ENCODE data around the gene ACP4.
"Not testable (repeated sequence)": the region's sequence is repeated elsewhere in the genome, so short reads cannot be mapped to it uniquely, and the experiment has no call there.

The ACP4 gene, protein sequence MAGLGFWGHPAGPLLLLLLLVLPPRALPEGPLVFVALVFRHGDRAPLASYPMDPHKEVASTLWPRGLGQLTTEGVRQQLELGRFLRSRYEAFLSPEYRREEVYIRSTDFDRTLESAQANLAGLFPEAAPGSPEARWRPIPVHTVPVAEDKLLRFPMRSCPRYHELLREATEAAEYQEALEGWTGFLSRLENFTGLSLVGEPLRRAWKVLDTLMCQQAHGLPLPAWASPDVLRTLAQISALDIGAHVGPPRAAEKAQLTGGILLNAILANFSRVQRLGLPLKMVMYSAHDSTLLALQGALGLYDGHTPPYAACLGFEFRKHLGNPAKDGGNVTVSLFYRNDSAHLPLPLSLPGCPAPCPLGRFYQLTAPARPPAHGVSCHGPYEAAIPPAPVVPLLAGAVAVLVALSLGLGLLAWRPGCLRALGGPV

DNA sequence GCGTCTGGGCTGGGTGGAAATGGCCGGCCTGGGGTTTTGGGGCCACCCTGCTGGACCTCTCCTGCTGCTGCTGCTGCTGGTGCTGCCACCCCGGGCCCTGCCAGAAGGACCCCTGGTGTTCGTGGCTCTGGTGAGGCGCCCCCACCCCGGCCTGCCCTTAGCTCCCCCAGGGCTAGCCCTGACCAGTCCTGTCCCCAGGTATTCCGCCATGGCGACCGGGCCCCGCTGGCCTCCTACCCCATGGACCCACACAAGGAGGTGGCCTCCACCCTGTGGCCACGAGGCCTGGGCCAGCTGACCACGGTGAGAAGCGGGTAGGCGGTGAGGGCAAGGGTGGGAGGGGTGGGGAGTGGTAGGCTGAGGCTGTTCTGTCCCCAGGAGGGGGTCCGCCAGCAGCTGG, at the start of gene ACP4:
Gene ACP4, plus strand, starts transcription at position 20 of the 400 bp plus-strand sequence. Its CDS starts 0 bp downstream, at position 20.
- FAIRE-seq: no peak

DNA sequence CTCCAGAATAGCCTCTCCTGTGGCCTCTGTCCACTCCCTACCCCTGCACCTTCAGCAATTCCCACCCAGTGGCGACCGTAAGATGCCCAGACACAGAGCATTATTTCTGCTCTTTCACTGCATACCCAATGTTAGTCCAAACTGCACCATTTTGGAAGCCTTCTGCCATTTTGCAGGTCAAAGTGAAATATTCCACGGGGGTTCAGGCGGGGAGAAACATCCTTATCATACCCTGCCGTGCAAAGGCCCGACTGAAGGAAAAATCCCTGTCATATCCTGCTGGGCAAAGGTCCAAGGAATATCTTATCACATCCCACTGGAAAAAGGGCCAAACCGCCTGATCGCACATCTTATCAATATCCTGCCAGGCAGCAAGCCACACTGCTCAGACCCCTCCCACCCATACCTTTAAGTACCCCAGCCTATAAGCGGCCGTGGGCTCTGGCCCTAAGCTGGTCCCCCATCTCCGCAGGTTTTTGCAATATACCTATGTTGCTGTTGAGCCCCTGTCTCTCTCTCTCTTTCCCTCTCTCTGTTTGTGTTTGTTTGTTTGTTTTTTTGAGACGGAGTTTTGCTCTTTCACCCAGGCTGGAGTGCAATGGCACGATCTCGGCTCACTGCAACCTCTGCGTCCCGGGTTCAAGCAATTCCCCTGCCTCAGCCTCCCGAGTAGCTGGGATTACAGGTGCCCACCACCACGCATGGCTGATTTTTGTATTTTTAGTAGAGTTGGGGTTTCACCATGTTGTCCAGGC, 48.9 kb upstream of the ACP4 start:
- no peak for FAIRE-seq

DNA sequence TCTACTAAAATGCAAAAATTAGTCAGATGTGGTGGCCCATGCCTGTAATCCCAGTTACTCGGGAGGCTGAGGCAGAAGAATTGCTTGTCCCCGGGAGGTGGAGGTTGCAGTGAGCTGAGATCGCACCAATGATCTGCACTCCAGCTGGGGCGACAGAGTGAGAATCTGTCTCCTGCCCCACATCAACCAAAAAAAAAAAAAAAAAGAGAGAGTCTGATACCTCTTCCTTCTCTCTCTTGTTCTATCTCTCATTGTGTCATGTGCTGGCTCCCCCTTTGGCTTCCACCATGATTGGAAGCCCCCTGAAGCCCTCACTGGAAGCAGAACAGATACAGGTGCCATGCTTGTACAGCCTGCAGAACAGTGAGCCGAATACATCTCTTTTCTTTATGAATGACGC, 46.7 kb upstream of the ACP4 start:
- FAIRE-seq: no peak

DNA sequence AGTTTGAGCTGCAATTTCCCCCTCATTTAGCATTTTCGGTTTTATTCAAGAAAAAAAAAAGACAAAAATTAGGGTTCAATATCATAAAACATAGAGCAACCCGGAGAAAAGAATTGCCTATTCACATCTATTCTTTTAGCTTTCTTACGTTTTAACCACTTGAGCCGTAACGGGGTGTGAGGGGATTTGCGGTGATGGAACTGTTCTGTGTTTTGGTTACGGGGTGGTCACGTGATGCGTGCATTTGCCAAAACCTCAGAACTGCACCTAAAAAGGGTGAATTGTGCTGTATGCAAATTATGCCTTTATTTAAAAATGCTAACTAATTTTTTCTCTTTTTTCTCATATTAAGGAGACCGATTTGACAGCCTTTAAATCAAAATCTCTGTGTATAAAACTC, 45.0 kb upstream of the ACP4 start:
- no peak for FAIRE-seq

DNA sequence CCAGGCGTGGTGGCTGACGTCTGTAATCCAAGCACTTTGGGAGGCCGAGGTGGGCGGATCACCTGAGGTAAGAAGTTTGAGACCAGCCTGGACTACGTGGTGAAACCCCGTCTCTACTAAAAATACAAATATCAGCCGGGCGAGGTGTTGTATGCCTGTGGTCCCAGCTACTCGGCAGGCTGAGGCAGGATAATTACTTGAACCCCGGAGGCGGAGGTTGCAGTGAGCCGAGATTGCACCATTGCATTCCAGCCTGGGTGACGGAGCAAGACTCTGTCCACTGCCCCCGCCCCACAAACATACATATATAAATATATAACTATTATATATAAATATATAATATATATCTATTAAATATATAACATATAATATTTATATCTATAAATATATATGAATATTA, 43.1 kb upstream of the ACP4 start:
- not testable (repeated sequence) for FAIRE-seq

DNA sequence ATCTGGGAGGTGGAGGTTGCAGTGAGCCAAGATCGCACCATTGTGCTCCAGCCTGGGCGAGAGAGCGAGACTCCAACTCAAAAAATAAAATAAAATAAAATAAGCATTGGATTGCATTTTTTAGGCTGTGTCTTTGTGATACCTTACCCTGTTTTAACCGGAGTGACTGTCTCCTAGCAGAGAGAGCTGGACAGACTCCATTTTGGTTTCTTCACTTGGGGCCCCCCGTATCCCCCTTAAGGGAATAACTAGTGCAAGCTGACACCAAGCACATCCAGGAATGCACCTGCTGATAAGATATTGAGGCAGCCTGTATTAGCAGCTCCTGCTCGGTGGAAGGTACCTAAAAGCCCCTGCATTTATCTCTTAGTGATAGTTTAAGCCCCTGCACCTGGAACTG, 40.7 kb upstream of the ACP4 start:
- FAIRE-seq: no peak

DNA sequence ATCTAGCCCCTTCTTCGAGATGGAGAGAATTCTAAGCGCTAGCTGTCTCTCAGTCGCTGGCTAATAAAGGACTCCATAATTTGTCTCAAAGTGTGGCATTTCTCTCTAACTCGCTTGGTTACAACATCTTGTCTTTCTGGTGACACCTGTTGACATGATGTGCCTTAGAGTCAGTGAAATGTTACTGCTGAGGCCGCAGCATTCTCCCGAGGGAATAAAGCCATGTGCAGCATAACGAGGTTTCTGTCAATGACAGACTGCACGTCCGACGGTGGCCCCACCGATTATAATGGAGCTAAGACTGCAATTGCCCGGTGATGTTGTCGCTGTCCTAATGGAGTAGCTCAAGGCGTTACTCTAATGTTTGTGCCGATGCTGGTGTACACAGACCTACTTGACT, 40.2 kb upstream of the ACP4 start:
- no peak for FAIRE-seq

DNA sequence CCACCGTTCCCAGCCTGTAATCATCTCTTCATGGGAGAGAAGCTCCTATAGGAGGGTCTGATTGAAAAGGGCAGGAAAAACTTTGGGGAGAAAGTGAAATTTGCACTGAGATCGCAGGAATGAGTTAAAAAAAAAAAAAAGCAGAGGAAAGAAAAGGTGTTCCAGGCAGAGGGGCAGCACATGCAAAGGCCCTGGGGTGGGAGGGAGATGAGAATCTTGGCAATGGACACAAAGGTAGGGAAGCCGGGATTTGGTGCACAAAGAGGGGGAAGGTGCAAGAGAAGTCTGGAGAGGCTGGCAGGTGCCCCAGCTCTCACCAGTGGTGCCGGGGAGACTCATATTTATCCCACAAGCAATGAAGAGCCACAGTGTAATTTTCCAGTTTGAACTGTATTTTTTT, 36.3 kb upstream of the ACP4 start:
- FAIRE-seq: no peak

DNA sequence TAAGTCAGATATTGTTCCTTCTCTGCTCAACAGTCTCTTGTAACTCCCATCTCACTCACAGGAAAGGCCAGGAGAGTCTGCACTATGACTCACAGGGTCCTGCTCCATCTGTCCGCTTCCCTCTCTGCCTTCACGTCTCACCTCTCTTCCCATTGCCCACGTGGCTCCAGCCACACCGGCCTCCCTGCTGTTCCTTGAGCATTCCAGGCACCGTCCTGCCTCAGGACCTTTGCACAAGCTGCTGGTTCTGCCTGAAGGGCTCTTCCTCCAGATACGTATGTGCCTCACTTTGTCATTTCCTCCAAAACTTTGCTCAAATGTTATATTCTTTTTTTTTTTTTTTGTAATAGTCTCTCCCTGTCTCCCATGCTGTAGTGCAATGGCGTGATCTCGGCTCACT, 34.0 kb upstream of the ACP4 start:
- not testable (repeated sequence) for FAIRE-seq

DNA sequence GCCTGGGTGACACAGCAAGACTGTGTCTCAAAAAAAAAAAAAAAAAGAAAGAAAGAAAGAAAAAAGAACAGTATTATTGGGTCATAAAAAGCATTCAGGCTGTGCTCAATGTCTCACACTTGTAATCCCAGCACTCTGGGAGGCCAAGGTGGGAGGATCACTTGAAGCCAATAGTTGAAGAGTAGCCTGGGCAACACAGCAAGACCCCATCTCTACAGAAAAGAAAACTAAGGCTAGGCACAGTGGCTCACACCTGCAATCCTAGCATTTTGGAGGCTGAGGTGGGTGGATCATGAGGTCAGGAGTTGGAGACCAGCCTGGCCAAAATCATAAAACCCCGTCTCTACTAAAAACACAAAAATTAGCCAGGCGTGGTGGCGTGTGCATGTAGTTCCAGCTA, 32.6 kb upstream of the ACP4 start:
- not testable (repeated sequence) for FAIRE-seq

DNA sequence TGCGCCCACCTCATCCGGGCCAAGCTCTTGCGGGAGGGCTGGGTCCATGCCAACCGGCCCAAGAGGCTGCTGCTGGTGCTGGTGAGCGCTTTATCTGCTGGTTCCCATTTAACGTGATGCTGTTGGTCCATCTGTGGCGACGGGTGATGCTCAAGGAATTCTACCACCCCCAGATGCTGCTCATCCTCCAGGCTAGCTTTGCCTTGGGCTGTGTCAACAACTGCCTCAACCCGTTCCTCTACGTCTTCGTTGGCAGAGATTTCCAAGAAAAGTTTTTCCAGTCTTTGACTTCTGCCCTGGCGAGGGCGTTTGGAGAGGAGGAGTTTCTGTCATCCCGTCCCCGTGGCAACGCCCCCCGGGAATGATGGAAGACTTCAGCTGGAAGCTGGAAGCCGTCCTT, 31.1 kb upstream of the ACP4 start:
- not testable (repeated sequence) for FAIRE-seq

DNA sequence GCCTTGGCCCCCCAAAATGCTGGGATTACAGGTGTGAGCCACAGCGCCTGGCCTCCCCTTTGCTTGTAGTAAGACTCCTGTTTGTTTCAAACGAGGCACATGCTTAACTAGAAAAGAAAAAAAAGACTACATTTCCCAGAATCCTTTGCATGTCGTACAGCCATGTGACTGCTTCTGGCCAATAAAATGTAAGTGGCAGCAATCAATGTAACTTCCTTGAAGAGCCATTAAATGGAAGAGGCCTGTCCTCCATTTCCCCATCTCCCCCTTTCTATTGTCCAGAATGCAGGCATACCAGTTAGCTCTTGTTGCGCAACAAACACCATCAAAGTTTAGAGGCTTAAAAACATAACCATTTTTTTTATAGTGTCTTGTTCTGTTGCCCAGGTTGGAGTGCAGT, 30.3 kb upstream of the ACP4 start:
- no peak for FAIRE-seq

DNA sequence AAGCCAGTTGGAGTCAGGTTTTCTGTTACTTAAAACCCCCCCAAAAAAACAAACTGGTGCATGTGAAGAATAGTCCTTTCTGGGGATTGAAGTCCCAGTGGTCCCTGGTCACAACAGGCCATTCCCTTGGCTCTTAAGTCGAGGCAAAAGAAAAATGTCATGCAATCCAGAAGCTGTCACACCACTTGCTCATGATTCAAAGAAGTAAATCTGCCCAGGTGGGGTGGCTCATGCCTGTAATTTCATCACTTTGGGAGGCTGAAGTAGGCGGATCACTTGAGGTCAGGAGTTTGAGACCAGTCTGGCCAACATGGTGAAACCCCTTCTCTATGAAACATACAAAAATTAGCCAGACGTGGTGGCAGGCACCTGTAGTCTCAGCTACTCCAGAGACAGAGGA, 28.7 kb upstream of the ACP4 start:
- not testable (repeated sequence) for FAIRE-seq

DNA sequence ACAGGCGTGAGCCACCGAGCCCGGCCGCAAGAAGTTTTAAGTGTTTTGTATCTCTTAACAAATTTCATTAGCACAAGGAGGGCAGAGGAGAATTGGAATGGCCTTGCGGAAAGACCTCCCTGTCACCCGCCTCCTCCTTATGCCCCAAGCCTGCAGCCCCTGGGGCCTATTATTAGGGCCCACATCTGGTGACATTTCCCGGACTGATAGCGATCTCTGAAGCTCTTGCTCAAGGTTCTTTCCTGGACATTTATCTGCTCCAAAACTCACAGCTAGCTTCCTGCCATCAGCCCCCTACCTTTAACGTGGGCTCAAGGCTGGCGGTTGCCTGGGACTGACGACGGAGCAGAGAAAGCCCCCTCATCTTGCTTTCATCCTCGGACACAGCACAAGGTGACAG, 26.7 kb upstream of the ACP4 start:
- not testable (repeated sequence) for FAIRE-seq

DNA sequence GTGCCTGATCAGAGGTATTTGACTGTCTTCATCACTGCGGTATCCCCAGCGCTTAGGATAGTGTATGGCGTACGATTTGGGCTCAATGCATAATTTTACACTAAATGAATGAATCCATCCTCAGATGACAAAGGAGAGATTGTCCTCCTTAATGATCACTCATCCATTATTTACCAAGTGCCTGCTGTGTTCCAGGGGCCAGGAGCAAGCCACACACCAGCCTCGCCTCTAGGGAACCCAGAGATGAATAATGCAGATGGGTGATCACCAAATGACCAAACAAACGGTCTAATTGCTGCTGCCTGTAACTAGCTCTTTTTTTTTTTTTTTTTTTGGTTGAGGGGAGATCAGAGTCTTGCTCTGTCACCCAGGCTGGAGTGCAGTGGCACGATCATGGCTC, 25.8 kb upstream of the ACP4 start:
- FAIRE-seq: no peak

DNA sequence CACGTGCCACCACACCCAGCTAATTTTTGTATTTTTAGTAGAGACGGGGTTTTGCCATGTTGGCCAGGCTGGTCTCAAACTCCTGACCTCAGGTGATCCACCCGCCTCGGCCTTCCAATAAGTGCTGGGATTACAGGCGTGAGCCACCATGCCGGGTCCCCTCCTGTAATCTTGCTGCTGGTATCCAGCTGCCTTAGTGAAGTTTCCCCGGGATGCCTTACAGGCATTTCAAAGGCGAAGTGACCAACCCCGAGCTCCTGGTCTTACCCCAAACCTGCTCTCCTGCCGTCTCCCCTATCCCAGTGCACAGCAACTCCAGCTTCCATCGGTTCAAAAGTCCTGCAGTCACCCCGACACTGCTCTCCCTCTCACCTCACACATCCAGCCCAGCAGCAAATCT, 23.5 kb upstream of the ACP4 start:
- FAIRE-seq: not testable (repeated sequence)

DNA sequence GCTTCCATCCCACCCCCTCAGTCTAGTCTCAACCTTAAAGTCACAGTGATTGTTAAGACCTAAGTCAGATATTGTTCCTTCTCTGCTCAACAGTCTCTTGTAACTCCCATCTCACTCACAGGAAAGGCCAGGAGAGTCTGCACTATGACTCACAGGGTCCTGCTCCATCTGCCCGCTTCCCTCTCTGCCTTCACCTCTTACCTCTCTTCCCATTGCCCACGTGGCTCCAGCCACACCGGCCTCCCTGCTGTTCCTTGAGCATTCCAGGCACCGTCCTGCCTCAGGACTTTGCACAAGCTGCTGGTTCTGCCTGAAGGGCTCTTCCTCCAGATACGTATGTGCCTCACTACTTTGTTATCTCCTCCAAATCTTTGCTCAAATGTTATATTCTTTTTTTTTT, 23.0 kb upstream of the ACP4 start:
- not testable (repeated sequence) for FAIRE-seq

DNA sequence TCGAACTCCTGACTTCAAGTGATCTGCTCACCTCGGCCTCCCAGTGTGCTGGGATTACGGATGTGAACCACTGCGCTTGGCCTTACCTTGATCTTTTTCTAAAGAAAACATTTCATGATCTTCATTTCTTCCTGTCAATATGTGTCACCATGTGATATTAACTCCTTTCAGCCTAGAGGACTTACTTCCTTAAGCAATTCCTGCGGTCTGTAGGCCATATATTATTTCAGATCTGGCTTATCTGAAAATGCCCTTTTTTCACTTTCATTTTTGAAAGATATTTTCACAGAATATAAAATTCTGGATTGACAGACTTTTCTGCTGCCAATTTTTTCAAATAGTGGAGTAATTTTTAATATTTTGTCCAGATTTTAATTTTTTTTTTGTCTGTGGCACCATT, 21.9 kb upstream of the ACP4 start:
- no peak for FAIRE-seq

DNA sequence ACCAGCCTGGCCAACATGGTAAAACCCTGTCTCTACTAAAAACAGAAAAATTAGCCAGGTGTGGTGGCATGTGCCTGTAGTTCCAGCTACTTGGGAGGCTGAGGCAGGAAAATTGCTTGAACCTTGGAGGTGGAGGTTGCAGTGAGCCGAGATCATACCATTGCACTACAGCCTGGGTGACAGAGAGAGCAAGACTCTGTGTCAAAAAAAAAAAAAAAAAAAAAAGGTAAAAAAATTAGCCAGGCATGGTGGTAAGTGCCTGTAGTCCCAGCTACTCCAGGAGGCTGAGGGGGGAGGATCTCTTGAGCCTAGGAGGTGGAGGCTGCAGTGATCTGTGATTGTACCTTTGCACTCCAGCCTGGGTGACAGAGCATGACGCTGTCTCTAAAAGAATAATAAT, 20.1 kb upstream of the ACP4 start, which contains the start of gene GPR32:
Gene GPR32, plus strand, starts transcription at position 301 of the 400 bp plus-strand sequence. CDS start 137 bp downstream, outside the sequence.
- not testable (repeated sequence) for FAIRE-seq

DNA sequence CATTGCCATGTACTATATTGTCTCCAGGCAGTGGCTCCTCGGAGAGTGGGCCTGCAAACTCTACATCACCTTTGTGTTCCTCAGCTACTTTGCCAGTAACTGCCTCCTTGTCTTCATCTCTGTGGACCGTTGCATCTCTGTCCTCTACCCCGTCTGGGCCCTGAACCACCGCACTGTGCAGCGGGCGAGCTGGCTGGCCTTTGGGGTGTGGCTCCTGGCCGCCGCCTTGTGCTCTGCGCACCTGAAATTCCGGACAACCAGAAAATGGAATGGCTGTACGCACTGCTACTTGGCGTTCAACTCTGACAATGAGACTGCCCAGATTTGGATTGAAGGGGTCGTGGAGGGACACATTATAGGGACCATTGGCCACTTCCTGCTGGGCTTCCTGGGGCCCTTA, 19.3 kb upstream of the ACP4 start:
- FAIRE-seq: no peak

DNA sequence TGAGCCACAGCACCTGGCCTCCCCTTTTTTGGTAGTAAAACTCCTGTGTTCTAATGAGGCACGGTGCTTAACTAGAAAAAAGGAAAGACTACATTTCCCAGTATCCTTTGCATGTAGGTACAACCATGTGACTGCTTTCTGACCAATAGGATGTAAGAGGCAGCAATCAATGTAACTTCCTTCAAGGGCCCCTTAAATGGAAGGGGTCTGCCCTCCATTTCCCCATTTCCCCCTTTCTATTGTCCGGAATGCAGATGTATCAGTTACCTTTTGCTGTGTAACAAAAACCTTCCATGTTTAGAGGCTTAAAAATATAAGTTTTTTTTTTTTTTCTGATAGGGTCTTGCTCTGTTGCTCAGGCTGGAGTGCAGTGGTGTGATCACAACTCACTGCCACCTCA, 17.7 kb upstream of the ACP4 start:
- FAIRE-seq: no peak

DNA sequence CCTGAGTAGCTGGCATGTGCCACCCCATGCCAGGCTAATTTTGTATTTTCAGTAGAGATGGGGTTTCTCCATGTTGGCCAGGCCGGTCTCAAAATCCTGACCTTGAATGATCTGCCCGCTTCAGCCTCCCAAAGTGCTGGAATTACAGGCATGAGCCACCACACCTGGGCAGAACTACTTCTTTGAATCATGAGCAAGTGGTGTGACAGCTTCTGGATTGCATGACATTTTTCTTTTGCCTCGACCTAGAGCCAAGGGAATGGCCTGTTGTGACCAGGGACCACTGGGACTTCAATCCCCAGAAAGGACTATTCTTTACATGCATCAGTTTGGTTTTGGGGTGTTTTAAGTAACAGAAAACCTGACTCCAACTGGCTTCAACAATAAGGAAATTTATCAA, 17.3 kb upstream of the ACP4 start:
- FAIRE-seq: not testable (repeated sequence)

DNA sequence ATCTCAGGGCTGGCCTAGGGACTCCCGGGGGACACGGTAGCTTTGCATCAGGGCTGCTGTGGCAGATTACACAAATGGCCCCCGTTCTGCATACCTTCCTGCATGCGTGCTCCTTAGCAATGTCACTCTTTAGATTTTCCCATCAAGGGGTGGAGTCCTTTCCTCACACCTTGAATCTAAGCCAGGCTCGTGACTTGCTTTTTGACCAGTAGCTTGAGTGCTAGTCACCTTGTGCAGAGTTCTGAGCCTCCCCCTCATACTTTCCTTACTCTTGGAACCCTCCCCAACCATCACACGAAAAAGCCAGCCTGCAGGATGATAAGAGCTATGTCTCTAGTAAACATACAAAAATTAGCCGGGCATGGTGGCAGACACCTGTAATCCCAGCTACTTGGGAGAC, 16.8 kb upstream of the ACP4 start:
- FAIRE-seq: not testable (repeated sequence)

DNA sequence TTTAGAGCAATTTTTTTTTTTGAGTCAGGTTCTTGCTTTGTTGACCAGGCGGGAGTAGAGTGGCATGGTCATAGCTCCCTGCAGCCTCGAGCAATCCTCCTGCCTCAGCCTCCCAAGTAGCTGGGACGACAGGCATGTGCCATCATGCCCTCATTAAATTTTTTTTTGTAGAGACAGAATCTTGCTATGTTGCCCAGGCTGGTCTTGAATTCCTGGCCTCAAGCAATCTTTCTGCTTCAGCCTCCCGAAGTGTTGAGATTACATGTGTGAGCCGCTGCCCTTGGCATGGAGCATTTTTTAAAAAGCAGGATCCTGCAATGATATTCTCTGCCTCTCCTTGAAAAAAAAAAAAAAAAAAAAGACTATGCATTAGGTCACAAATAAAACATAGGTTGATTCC, 14.1 kb upstream of the ACP4 start:
- FAIRE-seq: no peak

All from G401.6 (cell line).